Cardiac fibroblast (primary cell): ENCODE measurements around the gene CHST11.
"Not testable (repeated sequence)": the region's sequence is repeated elsewhere in the genome, so short reads cannot be mapped to it uniquely, and the experiment has no call there.

ENCODE experiments used
- DNase-seq, 2 donors: peaks; one replicate each; pipeline versions ENCODE4 v3.0.0 to v3.0.0-alpha.2; 2010; ENCODE audit warnings: low read depth in 2 of 2
- H3K4me3 ChIP-seq, 2 donors: replicated peaks in 1 of 2; 1 replicate in 1 of 2; 2 replicates in 1 of 2; pipeline ENCODE4 v1.5.1; 2011; ENCODE audit warnings: low read depth in 2 of 2, low read length in 2 of 2, mild to moderate bottlenecking in 2 of 2, moderate library complexity in 1 of 2
- TF ChIP-seq, protein P1 (sequence below): IDR thresholded peaks from one replicate; pipeline ENCODE4 v1.5.1; 2011; ENCODE audit warnings: low read depth, mild to moderate bottlenecking, low read length, inconsistent platforms

CHST11 gene

GRCh38 chr12:104555648-104556047, 98.9 kb downstream of the CHST11 start:
- no peak overlapping the region for H3K4me3 ChIP-seq
- DNase-seq = no peak
- TF ChIP-seq, protein P1, sequence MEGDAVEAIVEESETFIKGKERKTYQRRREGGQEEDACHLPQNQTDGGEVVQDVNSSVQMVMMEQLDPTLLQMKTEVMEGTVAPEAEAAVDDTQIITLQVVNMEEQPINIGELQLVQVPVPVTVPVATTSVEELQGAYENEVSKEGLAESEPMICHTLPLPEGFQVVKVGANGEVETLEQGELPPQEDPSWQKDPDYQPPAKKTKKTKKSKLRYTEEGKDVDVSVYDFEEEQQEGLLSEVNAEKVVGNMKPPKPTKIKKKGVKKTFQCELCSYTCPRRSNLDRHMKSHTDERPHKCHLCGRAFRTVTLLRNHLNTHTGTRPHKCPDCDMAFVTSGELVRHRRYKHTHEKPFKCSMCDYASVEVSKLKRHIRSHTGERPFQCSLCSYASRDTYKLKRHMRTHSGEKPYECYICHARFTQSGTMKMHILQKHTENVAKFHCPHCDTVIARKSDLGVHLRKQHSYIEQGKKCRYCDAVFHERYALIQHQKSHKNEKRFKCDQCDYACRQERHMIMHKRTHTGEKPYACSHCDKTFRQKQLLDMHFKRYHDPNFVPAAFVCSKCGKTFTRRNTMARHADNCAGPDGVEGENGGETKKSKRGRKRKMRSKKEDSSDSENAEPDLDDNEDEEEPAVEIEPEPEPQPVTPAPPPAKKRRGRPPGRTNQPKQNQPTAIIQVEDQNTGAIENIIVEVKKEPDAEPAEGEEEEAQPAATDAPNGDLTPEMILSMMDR = no peak

GRCh38 chr12:104557488-104558195, 100.9 kb downstream of the CHST11 start:
- DNase-seq = no peak
- TF ChIP-seq, protein P1 = no peak
- no peak overlapping the region for H3K4me3 ChIP-seq

- DNase-seq = no peak
- H3K4me3 ChIP-seq = no peak overlapping the region
- TF ChIP-seq, protein P1 = no peak
Measured at GRCh38 chr12:104560881-104561280, 104.1 kb downstream of the CHST11 start.

GRCh38 chr12:104562763-104563162, 106.0 kb downstream of the CHST11 start:
- no peak overlapping the region for H3K4me3 ChIP-seq
- DNase-seq = no peak
- TF ChIP-seq, protein P1 = no peak

DNA sequence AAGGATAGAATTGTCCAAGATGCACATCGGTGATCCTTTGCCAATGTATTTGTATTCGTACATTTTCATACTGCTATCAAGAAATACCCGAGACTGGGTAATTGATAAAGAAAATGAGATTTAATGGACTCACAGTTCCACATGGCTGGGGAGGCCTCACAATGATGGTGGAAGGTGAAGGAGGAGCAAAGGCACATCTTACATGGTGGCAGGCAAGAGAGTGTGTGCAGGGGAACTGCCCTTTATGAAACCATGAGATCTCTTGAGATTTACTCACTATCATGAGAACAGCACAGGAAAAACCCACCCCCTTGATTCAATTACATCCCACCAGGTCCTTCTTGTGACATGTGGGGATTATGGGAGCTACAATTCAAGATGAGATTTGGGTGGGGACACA, 107.9 kb downstream of the CHST11 start:
- H3K4me3 ChIP-seq, DNase-seq: not testable (repeated sequence)

- TF ChIP-seq, protein P1 = no peak
- H3K4me3 ChIP-seq = no peak overlapping the region
- DNase-seq = peak; percentile 59 to 63
Measured at GRCh38 chr12:104565606-104566243, 109.0 kb downstream of the CHST11 start.

DNA sequence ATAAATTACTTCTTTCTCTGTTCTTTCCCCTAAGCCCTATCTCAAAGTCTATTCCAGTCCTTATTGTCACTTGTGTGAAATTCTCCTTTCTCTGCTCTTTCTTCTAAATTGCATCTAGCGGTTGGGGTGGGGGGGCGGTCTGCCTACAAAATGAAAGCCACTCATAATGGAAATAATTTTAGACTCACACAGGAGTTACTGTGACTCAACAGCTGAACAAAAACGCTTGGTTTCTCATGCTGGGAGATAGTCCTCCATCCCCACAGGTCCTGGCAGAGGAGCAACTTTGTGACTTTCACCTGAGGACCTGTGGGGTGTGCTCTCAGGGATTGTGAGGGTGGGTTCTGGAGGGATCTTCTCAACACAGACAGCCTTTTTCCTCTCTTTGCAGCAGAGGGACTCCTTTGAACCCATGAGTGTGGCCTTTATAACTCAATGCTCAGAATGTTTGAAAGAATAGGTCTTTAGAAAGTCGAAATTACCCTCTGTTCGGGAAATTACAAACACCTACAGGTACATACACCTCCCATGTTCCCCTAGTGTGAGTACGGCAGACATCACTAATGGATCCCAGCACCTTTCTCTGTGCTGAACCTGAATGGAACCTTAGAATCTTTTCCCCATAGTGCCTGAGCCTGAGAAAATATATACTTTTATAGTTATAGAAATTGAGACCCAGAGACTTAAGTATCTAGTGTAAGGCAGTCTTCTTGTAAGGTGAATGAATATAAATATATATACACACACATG, 109.7 kb downstream of the CHST11 start:
- DNase-seq = no peak
- H3K4me3 ChIP-seq = no peak overlapping the region
- TF ChIP-seq, protein P1 = no peak
